ENCODE data around the gene SETBP1.

SETBP1 gene

GRCh38 chr18:45063246-45064038 is 382.8 kb downstream of the SETBP1 start:
- peaks cover 14% of the 10 kb centered on the region for H3K4me1 ChIP-seq (ENCODE audit: control insufficient read depth, insufficient read depth, low read length)
- H3K9me3 ChIP-seq (replicated peaks; ENCODE audit: low read length): no peaks in the 10 kb centered on the region
- no peak overlapping the region for H3K4me3 ChIP-seq (ENCODE audit: low read length)
- no peak overlapping the region for H3K4me2 ChIP-seq (ENCODE audit: low read length)
- H3K36me3 ChIP-seq (ENCODE audit: insufficient read depth, low read length): no peaks in the 10 kb centered on the region
- H3K9ac ChIP-seq (ENCODE audit: low read depth, low read length): no peak overlapping the region
- no peaks in the 10 kb centered on the region for H3K27me3 ChIP-seq (ENCODE audit: control insufficient read depth, insufficient read depth, low read length)

- Histone ChIP-seq H3K4me1 (ENCODE audit: control insufficient read depth, insufficient read depth, low read length) (no peaks in the 10 kb centered on the region), H3K4me2 (ENCODE audit: low read length) (no peak overlapping the region), H3K9ac (ENCODE audit: low read depth, low read length) (no peak overlapping the region), H3K4me3 (ENCODE audit: low read length) (no peak overlapping the region), H3K9me3 (replicated peaks; ENCODE audit: low read length) (no peaks in the 10 kb centered on the region), H3K27me3 (ENCODE audit: control insufficient read depth, insufficient read depth, low read length) (no peaks in the 10 kb centered on the region), H3K36me3 (ENCODE audit: insufficient read depth, low read length) (no peaks in the 10 kb centered on the region)
Observed at GRCh38 chr18:45066210-45066609, 385.5 kb downstream of the SETBP1 start.

GRCh38 chr18:45066886-45067285 is 386.2 kb downstream of the SETBP1 start:
- Histone ChIP-seq H3K4me1 (ENCODE audit: control insufficient read depth, insufficient read depth, low read length) (no peaks in the 10 kb centered on the region), H3K9ac (ENCODE audit: low read depth, low read length) (no peak overlapping the region), H3K27me3 (ENCODE audit: control insufficient read depth, insufficient read depth, low read length) (no peaks in the 10 kb centered on the region), H3K4me3 (ENCODE audit: low read length) (no peak overlapping the region), H3K36me3 (ENCODE audit: insufficient read depth, low read length) (no peaks in the 10 kb centered on the region), H3K4me2 (ENCODE audit: low read length) (no peak overlapping the region), H3K9me3 (replicated peaks; ENCODE audit: low read length) (no peaks in the 10 kb centered on the region)

GRCh38 chr18:45068400-45069094 is 387.9 kb downstream of the SETBP1 start:
- no peaks in the 10 kb centered on the region for H3K4me1 ChIP-seq (ENCODE audit: control insufficient read depth, insufficient read depth, low read length)
- no peaks in the 10 kb centered on the region for H3K36me3 ChIP-seq (ENCODE audit: insufficient read depth, low read length)

GRCh38 chr18:45069546-45069945 is 388.9 kb downstream of the SETBP1 start:
- Histone ChIP-seq H3K9me3 (replicated peaks; ENCODE audit: low read length) (no peaks in the 10 kb centered on the region), H3K4me2 (ENCODE audit: low read length) (no peak overlapping the region), H3K9ac (ENCODE audit: low read depth, low read length) (no peak overlapping the region), H3K27me3 (ENCODE audit: control insufficient read depth, insufficient read depth, low read length) (no peaks in the 10 kb centered on the region), H3K4me1 (ENCODE audit: control insufficient read depth, insufficient read depth, low read length) (no peaks in the 10 kb centered on the region), H3K4me3 (ENCODE audit: low read length) (no peak overlapping the region), H3K36me3 (ENCODE audit: insufficient read depth, low read length) (no peaks in the 10 kb centered on the region)

More at GRCh38 chr18:45068400-45069094, 387.9 kb downstream of the SETBP1 start:
- Histone ChIP-seq H3K27me3 (ENCODE audit: control insufficient read depth, insufficient read depth, low read length) (no peaks in the 10 kb centered on the region), H3K9me3 (replicated peaks; ENCODE audit: low read length) (no peaks in the 10 kb centered on the region), H3K4me2 (ENCODE audit: low read length) (no peak overlapping the region), H3K9ac (ENCODE audit: low read depth, low read length) (no peak overlapping the region), H3K4me3 (ENCODE audit: low read length) (no peak overlapping the region)

GRCh38 chr18:45071956-45072355 is 391.3 kb downstream of the SETBP1 start:
- no peaks in the 10 kb centered on the region for H3K4me1 ChIP-seq (ENCODE audit: control insufficient read depth, insufficient read depth, low read length)
- no peak overlapping the region for H3K4me3 ChIP-seq (ENCODE audit: low read length)
- no peaks in the 10 kb centered on the region for H3K27me3 ChIP-seq (ENCODE audit: control insufficient read depth, insufficient read depth, low read length)
- no peaks in the 10 kb centered on the region for H3K36me3 ChIP-seq (ENCODE audit: insufficient read depth, low read length)
- no peaks in the 10 kb centered on the region for H3K9me3 ChIP-seq (replicated peaks; ENCODE audit: low read length)
- no peak overlapping the region for H3K9ac ChIP-seq (ENCODE audit: low read depth, low read length)
- H3K4me2 ChIP-seq (ENCODE audit: low read length): no peak overlapping the region

- no peak overlapping the region for H3K4me3 ChIP-seq (ENCODE audit: low read length)
- no peaks in the 10 kb centered on the region for H3K9me3 ChIP-seq (replicated peaks; ENCODE audit: low read length)
- no peaks in the 10 kb centered on the region for H3K4me1 ChIP-seq (ENCODE audit: control insufficient read depth, insufficient read depth, low read length)
- no peaks in the 10 kb centered on the region for H3K36me3 ChIP-seq (ENCODE audit: insufficient read depth, low read length)
- no peaks in the 10 kb centered on the region for H3K27me3 ChIP-seq (ENCODE audit: control insufficient read depth, insufficient read depth, low read length)
- H3K9ac ChIP-seq (ENCODE audit: low read depth, low read length): no peak overlapping the region
- no peak overlapping the region for H3K4me2 ChIP-seq (ENCODE audit: low read length)
Observed at GRCh38 chr18:45073556-45073955, 392.9 kb downstream of the SETBP1 start.

- Histone ChIP-seq H3K9ac (ENCODE audit: low read depth, low read length) (no peak overlapping the region), H3K36me3 (ENCODE audit: insufficient read depth, low read length) (no peaks in the 10 kb centered on the region), H3K4me1 (ENCODE audit: control insufficient read depth, insufficient read depth, low read length) (no peaks in the 10 kb centered on the region), H3K9me3 (replicated peaks; ENCODE audit: low read length) (no peaks in the 10 kb centered on the region), H3K4me2 (ENCODE audit: low read length) (no peak overlapping the region), H3K27me3 (ENCODE audit: control insufficient read depth, insufficient read depth, low read length) (no peaks in the 10 kb centered on the region), H3K4me3 (ENCODE audit: low read length) (no peak overlapping the region)
Observed at GRCh38 chr18:45081566-45082181, 401.0 kb downstream of the SETBP1 start.

GRCh38 chr18:45083226-45083855 is 402.7 kb downstream of the SETBP1 start:
- Histone ChIP-seq H3K9ac (ENCODE audit: low read depth, low read length) (no peak overlapping the region), H3K4me3 (ENCODE audit: low read length) (no peak overlapping the region), H3K4me1 (ENCODE audit: control insufficient read depth, insufficient read depth, low read length) (no peaks in the 10 kb centered on the region), H3K27me3 (ENCODE audit: control insufficient read depth, insufficient read depth, low read length) (no peaks in the 10 kb centered on the region), H3K9me3 (replicated peaks; ENCODE audit: low read length) (no peaks in the 10 kb centered on the region), H3K4me2 (ENCODE audit: low read length) (no peak overlapping the region), H3K36me3 (ENCODE audit: insufficient read depth, low read length) (no peaks in the 10 kb centered on the region)

- Histone ChIP-seq H3K27me3 (ENCODE audit: control insufficient read depth, insufficient read depth, low read length) (peaks cover 8% of the 10 kb centered on the region), H3K36me3 (ENCODE audit: insufficient read depth, low read length) (no peaks in the 10 kb centered on the region), H3K4me3 (ENCODE audit: low read length) (no peak overlapping the region), H3K9me3 (replicated peaks; ENCODE audit: low read length) (no peaks in the 10 kb centered on the region), H3K4me2 (ENCODE audit: low read length) (no peak overlapping the region), H3K9ac (ENCODE audit: low read depth, low read length) (no peak overlapping the region), H3K4me1 (ENCODE audit: control insufficient read depth, insufficient read depth, low read length) (no peaks in the 10 kb centered on the region)
Observed at GRCh38 chr18:45084206-45084605, 403.5 kb downstream of the SETBP1 start.

- H3K4me3 ChIP-seq (ENCODE audit: low read length): no peak overlapping the region
- H3K4me1 ChIP-seq (ENCODE audit: control insufficient read depth, insufficient read depth, low read length): no peaks in the 10 kb centered on the region
- H3K27me3 ChIP-seq (ENCODE audit: control insufficient read depth, insufficient read depth, low read length): peaks cover 9% of the 10 kb centered on the region
- H3K9me3 ChIP-seq (replicated peaks; ENCODE audit: low read length): no peaks in the 10 kb centered on the region
- H3K4me2 ChIP-seq (ENCODE audit: low read length): no peak overlapping the region
- no peaks in the 10 kb centered on the region for H3K36me3 ChIP-seq (ENCODE audit: insufficient read depth, low read length)
- H3K9ac ChIP-seq (ENCODE audit: low read depth, low read length): no peak overlapping the region
Observed at GRCh38 chr18:45085916-45086624, 405.4 kb downstream of the SETBP1 start.

Data from skeletal muscle satellite cell (primary cell).